SK-N-SH (cell line): ENCODE measurements around the gene PPP2CA. TPM values are rescaled to one million over a fixed set of nuclear protein-coding genes. Genes with fewer than 3 reads are reported as not detected.

ENCODE experiments used
- CTCF ChIA-PET: fragments of 300-600, 350-600 bp; formaldehyde crosslinking; extraction: SDS; loops from one replicate; lab custom pipeline; 2021; lab: Yijun Ruan, JAX
- POLR2A ChIA-PET: fragments of 350-600 bp; sonication (Branson Sonifier 250); formaldehyde crosslinking; extraction: SDS; loops from one replicate; lab custom pipeline; 2020; ENCODE audit warnings: antibody characterized with exemption, inconsistent platforms; lab: Yijun Ruan, JAX
- DNase-seq: peaks from one replicate; pipeline ENCODE4 v3.0.0; 2012
- H2AFZ ChIP-seq: fragments of 200-600 bp; sonication (generic); 2 replicates; pipeline ENCODE4 v1.8.1; 2016; ENCODE audit warnings: antibody characterized with exemption, mild to moderate bottlenecking, low read depth
- H3F3A ChIP-seq: fragments of 200-600 bp; sonication (generic); replicated peaks from 2 replicates; pipeline ENCODE3; 2016; ENCODE audit warnings: antibody characterized with exemption, mild to moderate bottlenecking; ENCODE audit not compliant: insufficient read depth
- H3K27ac ChIP-seq, 2 experiments: fragments of 200-500 bp in 1 of 2; fragments of 200-600 bp in 1 of 2; sonication (Bioruptor generic) in 1 of 2; sonication (generic), shearing (Covaris generic) in 1 of 2; 2 replicates each; pipeline versions ENCODE4 v1.5.1 to v1.6.1; 2014 to 2016; ENCODE audit warnings: low read depth in 2 of 2, inconsistent platforms in 1 of 2, low read length in 1 of 2, mild to moderate bottlenecking in 1 of 2, mixed read lengths in 1 of 2
- H3K27me3 ChIP-seq: fragments of 200-600 bp; sonication (generic), shearing (Covaris generic); 2 replicates; pipeline ENCODE4 v1.6.1; 2016; ENCODE audit warnings: mixed run types; ENCODE audit not compliant: insufficient read depth
- H3K36me3 ChIP-seq, 2 experiments: fragments of 200-500 bp in 1 of 2; fragments of 200-600 bp in 1 of 2; sonication (Bioruptor generic) in 1 of 2; sonication (generic) in 1 of 2; replicated peaks in 1 of 2; 2 replicates each; pipeline versions ENCODE3 to v1.5.1; 2014 to 2016; ENCODE audit warnings: low read length in 1 of 2, mild to moderate bottlenecking in 1 of 2; ENCODE audit not compliant: insufficient read depth in 2 of 2, control insufficient read depth in 1 of 2
- H3K4me1 ChIP-seq, 2 experiments: fragments of 200-500 bp in 1 of 2; fragments of 200-600 bp in 1 of 2; sonication (Bioruptor generic) in 1 of 2; sonication (generic), shearing (Covaris generic) in 1 of 2; 2 replicates each; pipeline versions ENCODE4 v1.5.1 to v1.6.1; 2014 to 2016; ENCODE audit warnings: low read depth in 1 of 2, low read length in 1 of 2, mixed run types in 1 of 2; ENCODE audit not compliant: insufficient read depth in 2 of 2, control insufficient read depth in 1 of 2
- H3K4me2 ChIP-seq: fragments of 200-600 bp; sonication (generic), shearing (Covaris generic); 2 replicates; pipeline ENCODE4 v1.6.1; 2017; ENCODE audit warnings: mixed run types
- H3K4me3 ChIP-seq, 2 experiments: fragments of 200-500 bp in 1 of 2; fragments of 200-600 bp in 1 of 2; sonication (Bioruptor generic) in 1 of 2; sonication (generic), shearing (Covaris generic) in 1 of 2; 2 replicates each; pipeline versions ENCODE4 v1.5.1 to v1.8.1; 2014 to 2016; ENCODE audit warnings: low read depth in 2 of 2, inconsistent platforms in 1 of 2, low read length in 1 of 2, mild to moderate bottlenecking in 1 of 2, mixed read lengths in 1 of 2, moderate library complexity in 1 of 2
- H3K79me2 ChIP-seq: fragments of 200-600 bp; sonication (generic); 2 replicates; pipeline ENCODE4 v1.8.1; 2017; ENCODE audit warnings: mild to moderate bottlenecking; ENCODE audit not compliant: insufficient read depth
- H3K9ac ChIP-seq: fragments of 200-600 bp; sonication (generic); 2 replicates; pipeline ENCODE4 v1.6.1; 2017; ENCODE audit warnings: mixed run types
- H3K9me2 ChIP-seq: fragments of 200-600 bp; sonication (generic); 2 replicates; pipeline ENCODE4 v1.6.1; 2017; ENCODE audit warnings: mixed run types
- H3K9me3 ChIP-seq: fragments of 200-600 bp; sonication (generic); 2 replicates; pipeline ENCODE4 v1.6.1; 2017; ENCODE audit warnings: mixed run types, mild to moderate bottlenecking, moderate library complexity
- H4K20me1 ChIP-seq: fragments of 200-600 bp; sonication (generic); 2 replicates; pipeline ENCODE4 v1.6.1; 2017; ENCODE audit warnings: mild to moderate bottlenecking, mixed run types; ENCODE audit not compliant: insufficient read depth
- ELF1 ChIP-seq: IDR thresholded peaks from 2 replicates; pipeline ENCODE4 v1.4.0; 2012
- GATA2 ChIP-seq: sonication (generic); formaldehyde crosslinking; IDR thresholded peaks from 2 replicates; pipeline ENCODE4 v1.5.0; 2020; ENCODE audit warnings: mild to moderate bottlenecking, missing genetic modification reagents
- JUND ChIP-seq: IDR thresholded peaks from 2 replicates; pipeline ENCODE4 v1.4.0; 2012
- NFIC ChIP-seq: IDR thresholded peaks from 2 replicates; pipeline ENCODE4 v1.4.0; 2012; ENCODE audit warnings: borderline replicate concordance
- POLR2AphosphoS5 ChIP-seq: IDR thresholded peaks from 2 replicates; pipeline ENCODE4 v1.6.1; 2012; ENCODE audit warnings: low read depth, low read length
- RCOR1 ChIP-seq: fragments of 150-350 bp; IDR thresholded peaks from 2 replicates; pipeline ENCODE4 v1.6.1; 2017; ENCODE audit warnings: antibody characterized with exemption, low read length
- RFX5 ChIP-seq: IDR thresholded peaks from 2 replicates; pipeline ENCODE4 v1.6.1; 2012; ENCODE audit warnings: mild to moderate bottlenecking, improper control_type of control experiment, low read length
- RXRA ChIP-seq: IDR thresholded peaks from 2 replicates; pipeline ENCODE4 v1.4.0; 2012; ENCODE audit warnings: low read depth, mild to moderate bottlenecking, borderline replicate concordance
- SIN3A ChIP-seq: IDR thresholded peaks from 2 replicates; pipeline ENCODE4 v1.6.1; 2012; ENCODE audit warnings: low read depth, mild to moderate bottlenecking, low read length, moderate library complexity, borderline replicate concordance
- SMC3 ChIP-seq: IDR thresholded peaks from 2 replicates; pipeline ENCODE4 v1.6.1; 2012; ENCODE audit warnings: low read depth, low read length, improper control_type of control experiment
- TAF1 ChIP-seq: IDR thresholded peaks from 2 replicates; pipeline ENCODE4 v1.6.1; 2012; ENCODE audit warnings: low read depth, mild to moderate bottlenecking, low read length, moderate library complexity, borderline replicate concordance
- TCF12 ChIP-seq: IDR thresholded peaks from 2 replicates; pipeline ENCODE4 v1.4.0; 2012
- TEAD4 ChIP-seq: IDR thresholded peaks from 2 replicates; pipeline ENCODE4 v1.4.0; 2012; ENCODE audit warnings: mild to moderate bottlenecking, borderline replicate concordance; ENCODE audit not compliant: insufficient read depth
- WGBS: methylation state at CpG from one replicate; pipeline ENCODE4 v1.1.6; 2017; ENCODE audit warnings: low lambda C conversion rate; 5-methylcytosine and 5-hydroxymethylcytosine counted together
- polyA plus RNA-seq, 3 experiments: library from polyadenylated mRNA; depleted of rRNA; stranded (reverse); fragments of >200 nt; gene quantifications; 2 replicates each; pipeline ENCODE4 v1.2.3, GENCODE V29; 2012
- TF ChIP-seq, protein P1 (sequence below): fragments of 200-600 bp; sonication (generic); IDR thresholded peaks from 2 replicates; pipeline ENCODE4 v1.6.1; 2017; ENCODE audit warnings: antibody characterized with exemption, mild to moderate bottlenecking, moderate library complexity
- TF ChIP-seq, protein P2 (sequence below): fragments of 150-350 bp; IDR thresholded peaks from 2 replicates; pipeline ENCODE4 v1.6.1; 2016; ENCODE audit warnings: mild to moderate bottlenecking, low read depth, low read length
- TF ChIP-seq, protein P3 (sequence below): IDR thresholded peaks from 2 replicates; pipeline ENCODE4 v1.6.1; 2012; ENCODE audit warnings: mild to moderate bottlenecking, low read depth, low read length, moderate library complexity
- TF ChIP-seq, protein P4 (sequence below): IDR thresholded peaks from 2 replicates; pipeline ENCODE4 v1.4.0; 2012; ENCODE audit warnings: low read depth

Gene PPP2CA
- polyA plus RNA-seq, 1 of the 3 experiments (the other 2 are of a cell fraction) = 146 TPM

DNA sequence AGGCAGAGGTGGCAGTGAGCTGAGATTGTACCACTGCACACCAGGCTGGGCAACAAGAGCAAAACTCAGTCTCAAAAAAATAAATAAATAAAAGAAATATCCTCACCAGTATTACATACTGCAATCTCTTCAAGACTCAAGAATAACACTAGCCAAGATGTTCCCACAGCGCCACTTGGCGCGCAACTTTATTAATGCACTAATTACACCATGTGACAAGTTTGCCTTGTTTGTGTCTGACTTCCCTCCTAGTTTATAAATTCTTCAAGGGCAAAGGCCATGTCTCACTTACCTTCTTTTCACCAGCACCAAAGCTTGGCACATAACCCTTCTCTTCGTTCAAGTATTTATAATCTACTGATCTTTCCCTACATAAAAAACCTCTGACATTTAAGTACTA is 53.9 kb downstream of the PPP2CA start:
- peaks cover 50 to 57% of the 10 kb centered on the region in 2 experiments for H3K36me3 ChIP-seq
- TF ChIP-seq, protein P1, sequence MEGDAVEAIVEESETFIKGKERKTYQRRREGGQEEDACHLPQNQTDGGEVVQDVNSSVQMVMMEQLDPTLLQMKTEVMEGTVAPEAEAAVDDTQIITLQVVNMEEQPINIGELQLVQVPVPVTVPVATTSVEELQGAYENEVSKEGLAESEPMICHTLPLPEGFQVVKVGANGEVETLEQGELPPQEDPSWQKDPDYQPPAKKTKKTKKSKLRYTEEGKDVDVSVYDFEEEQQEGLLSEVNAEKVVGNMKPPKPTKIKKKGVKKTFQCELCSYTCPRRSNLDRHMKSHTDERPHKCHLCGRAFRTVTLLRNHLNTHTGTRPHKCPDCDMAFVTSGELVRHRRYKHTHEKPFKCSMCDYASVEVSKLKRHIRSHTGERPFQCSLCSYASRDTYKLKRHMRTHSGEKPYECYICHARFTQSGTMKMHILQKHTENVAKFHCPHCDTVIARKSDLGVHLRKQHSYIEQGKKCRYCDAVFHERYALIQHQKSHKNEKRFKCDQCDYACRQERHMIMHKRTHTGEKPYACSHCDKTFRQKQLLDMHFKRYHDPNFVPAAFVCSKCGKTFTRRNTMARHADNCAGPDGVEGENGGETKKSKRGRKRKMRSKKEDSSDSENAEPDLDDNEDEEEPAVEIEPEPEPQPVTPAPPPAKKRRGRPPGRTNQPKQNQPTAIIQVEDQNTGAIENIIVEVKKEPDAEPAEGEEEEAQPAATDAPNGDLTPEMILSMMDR = no peak
- TF ChIP-seq RFX5 (no peak), SIN3A (no peak), TEAD4 (no peak), POLR2AphosphoS5 (no peak), TAF1 (no peak), SMC3 (no peak), TCF12 (no peak), GATA2 (no peak), RXRA (no peak), RCOR1 (no peak)
- TF ChIP-seq, protein P2, sequence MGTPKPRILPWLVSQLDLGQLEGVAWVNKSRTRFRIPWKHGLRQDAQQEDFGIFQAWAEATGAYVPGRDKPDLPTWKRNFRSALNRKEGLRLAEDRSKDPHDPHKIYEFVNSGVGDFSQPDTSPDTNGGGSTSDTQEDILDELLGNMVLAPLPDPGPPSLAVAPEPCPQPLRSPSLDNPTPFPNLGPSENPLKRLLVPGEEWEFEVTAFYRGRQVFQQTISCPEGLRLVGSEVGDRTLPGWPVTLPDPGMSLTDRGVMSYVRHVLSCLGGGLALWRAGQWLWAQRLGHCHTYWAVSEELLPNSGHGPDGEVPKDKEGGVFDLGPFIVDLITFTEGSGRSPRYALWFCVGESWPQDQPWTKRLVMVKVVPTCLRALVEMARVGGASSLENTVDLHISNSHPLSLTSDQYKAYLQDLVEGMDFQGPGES = no peak
- TF ChIP-seq, all 33 proteins: peak for 0
- Histone ChIP-seq H3K27ac (no peak overlapping the region), H3K27me3 (no peaks in the 10 kb centered on the region), H3K9me2 (no peaks in the 10 kb centered on the region), H3K4me2 (no peak overlapping the region), H3K79me2 (peaks cover 97% of the 10 kb centered on the region), H3K9ac (no peak overlapping the region), H2AFZ (no peak overlapping the region), H3K4me3 (no peak overlapping the region), H3F3A (peaks cover 24% of the 10 kb centered on the region), H3K4me1 (peaks cover 10 to 15% of the 10 kb centered on the region in 2 experiments; a peak in 1 of 4 replicates), H4K20me1 (peaks cover 79% of the 10 kb centered on the region), H3K9me3 (no peaks in the 10 kb centered on the region)
- CTCF ChIA-PET = interaction anchor here (1.0 to 2.2 kb wide), 3 partner anchors 12 to 118 kb away, joined by 3 to 11 read pairs (median 3); no protein-coding TSS in a partner anchor
- DNase-seq = no peak
- POLR2A ChIA-PET = no interaction called here
- WGBS = 92% methylated on average over 4 of the region's 4 CpGs

DNA sequence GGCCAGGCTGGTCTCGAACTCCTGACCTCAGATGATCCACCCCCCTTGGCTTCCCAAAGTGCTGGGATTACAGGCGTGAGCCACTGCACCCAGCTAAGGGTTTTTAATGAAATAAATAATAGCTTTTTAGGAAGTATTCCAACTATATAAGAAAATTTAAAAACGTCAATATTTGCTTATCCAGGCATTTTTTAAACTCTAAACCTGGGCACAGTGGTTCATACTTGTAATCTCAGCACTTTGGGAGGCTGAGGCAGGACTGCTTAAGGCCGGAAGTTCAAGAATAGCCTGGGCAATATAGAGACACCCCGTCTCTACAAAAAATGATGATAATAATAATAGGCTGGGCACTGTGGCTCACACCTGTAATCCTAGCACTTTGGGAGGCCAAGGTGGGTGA is 63.3 kb downstream of the PPP2CA start:
- Histone ChIP-seq H4K20me1 (0 out of 2 replicates have a peak, but pooled peaks cover 6% of the 10 kb centered on the region), H3K9ac (no peak overlapping the region), H3F3A (peaks cover 11% of the 10 kb centered on the region), H3K4me1 (no peaks in the 10 kb centered on the region), H3K9me2 (no peaks in the 10 kb centered on the region), H3K27ac (no peak overlapping the region), H2AFZ (no peak overlapping the region), H3K79me2 (peaks cover 69% of the 10 kb centered on the region), H3K9me3 (no peaks in the 10 kb centered on the region), H3K4me3 (no peak overlapping the region), H3K36me3 (peaks cover 56 to 94% of the 10 kb centered on the region in 2 experiments), H3K27me3 (no peaks in the 10 kb centered on the region), H3K4me2 (no peak overlapping the region)
- no peak for DNase-seq
- 98% methylated on average over 5 of the region's 5 CpGs for WGBS
- TF ChIP-seq, protein P3, sequence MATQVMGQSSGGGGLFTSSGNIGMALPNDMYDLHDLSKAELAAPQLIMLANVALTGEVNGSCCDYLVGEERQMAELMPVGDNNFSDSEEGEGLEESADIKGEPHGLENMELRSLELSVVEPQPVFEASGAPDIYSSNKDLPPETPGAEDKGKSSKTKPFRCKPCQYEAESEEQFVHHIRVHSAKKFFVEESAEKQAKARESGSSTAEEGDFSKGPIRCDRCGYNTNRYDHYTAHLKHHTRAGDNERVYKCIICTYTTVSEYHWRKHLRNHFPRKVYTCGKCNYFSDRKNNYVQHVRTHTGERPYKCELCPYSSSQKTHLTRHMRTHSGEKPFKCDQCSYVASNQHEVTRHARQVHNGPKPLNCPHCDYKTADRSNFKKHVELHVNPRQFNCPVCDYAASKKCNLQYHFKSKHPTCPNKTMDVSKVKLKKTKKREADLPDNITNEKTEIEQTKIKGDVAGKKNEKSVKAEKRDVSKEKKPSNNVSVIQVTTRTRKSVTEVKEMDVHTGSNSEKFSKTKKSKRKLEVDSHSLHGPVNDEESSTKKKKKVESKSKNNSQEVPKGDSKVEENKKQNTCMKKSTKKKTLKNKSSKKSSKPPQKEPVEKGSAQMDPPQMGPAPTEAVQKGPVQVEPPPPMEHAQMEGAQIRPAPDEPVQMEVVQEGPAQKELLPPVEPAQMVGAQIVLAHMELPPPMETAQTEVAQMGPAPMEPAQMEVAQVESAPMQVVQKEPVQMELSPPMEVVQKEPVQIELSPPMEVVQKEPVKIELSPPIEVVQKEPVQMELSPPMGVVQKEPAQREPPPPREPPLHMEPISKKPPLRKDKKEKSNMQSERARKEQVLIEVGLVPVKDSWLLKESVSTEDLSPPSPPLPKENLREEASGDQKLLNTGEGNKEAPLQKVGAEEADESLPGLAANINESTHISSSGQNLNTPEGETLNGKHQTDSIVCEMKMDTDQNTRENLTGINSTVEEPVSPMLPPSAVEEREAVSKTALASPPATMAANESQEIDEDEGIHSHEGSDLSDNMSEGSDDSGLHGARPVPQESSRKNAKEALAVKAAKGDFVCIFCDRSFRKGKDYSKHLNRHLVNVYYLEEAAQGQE = no peak
- TF ChIP-seq RFX5 (no peak), TEAD4 (no peak), RXRA (no peak), ELF1 (no peak), NFIC (no peak), JUND (no peak)
- TF ChIP-seq, protein P4, sequence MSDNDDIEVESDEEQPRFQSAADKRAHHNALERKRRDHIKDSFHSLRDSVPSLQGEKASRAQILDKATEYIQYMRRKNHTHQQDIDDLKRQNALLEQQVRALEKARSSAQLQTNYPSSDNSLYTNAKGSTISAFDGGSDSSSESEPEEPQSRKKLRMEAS = no peak
- POLR2A ChIA-PET = no interaction called here
- CTCF ChIA-PET = interaction anchor here (1.0 to 4.5 kb wide), 5 partner anchors 15 to 425 kb away, joined by 3 to 27 read pairs (median 6); no protein-coding TSS in a partner anchor
